Retinal pigment epithelial cell (primary cell): Measurements from ENCODE around the gene COX6B2.

Source experiments
- DNase-seq: peaks from one replicate; pipeline ENCODE4 v3.0.0-alpha.2; 2010; ENCODE audit warnings: low read depth
- H3K4me3 ChIP-seq: 2 replicates; pipeline ENCODE4 v1.5.1; 2011; ENCODE audit warnings: mild to moderate bottlenecking, low read length, control low read depth, moderate library complexity
- CTCF ChIP-seq: conservative IDR thresholded peaks from 2 replicates; pipeline ENCODE4 v1.5.1; 2011; ENCODE audit warnings: low read depth, low read length, control low read depth, inconsistent platforms

COX6B2 gene

GRCh38 chr19:55370305-55370988 lies 15.9 kb upstream of the COX6B2 start, which contains the start of gene IL11:
IL11 (minus strand) TSS chr19:55370463; CDS start chr19:55370310, 153 bp downstream.
- no peak for TF ChIP-seq CTCF
- peak within 1 kb of the TSS; percentile 40 for H3K4me3 ChIP-seq
- no peak for DNase-seq

GRCh38 chr19:55369653-55370304 lies 15.3 kb upstream of the COX6B2 start:
- no peak for DNase-seq
- TF ChIP-seq CTCF: no peak
- H3K4me3 ChIP-seq: peak overlapping the region; percentile 40

GRCh38 chr19:55368701-55369563 lies 14.4 kb upstream of the COX6B2 start:
- DNase-seq: no peak
- H3K4me3 ChIP-seq: peak overlapping the region; percentile 33
- no peak for TF ChIP-seq CTCF

GRCh38 chr19:55368106-55368505 lies 13.6 kb upstream of the COX6B2 start:
- TF ChIP-seq CTCF: no peak
- no peak overlapping the region for H3K4me3 ChIP-seq
- no peak for DNase-seq

- no peak overlapping the region for H3K4me3 ChIP-seq
- DNase-seq: no peak
- no peak for TF ChIP-seq CTCF
Observed at GRCh38 chr19:55366790-55367189, 12.3 kb upstream of the COX6B2 start.

- no peak for TF ChIP-seq CTCF
- no peak for DNase-seq
- no peak overlapping the region for H3K4me3 ChIP-seq
Observed at GRCh38 chr19:55365964-55366363, 11.4 kb upstream of the COX6B2 start.
